Stimulated activated CD8-positive, alpha-beta memory T cell treated with anti-CD3 and anti-CD28 coated beads, Interleukin-2, amount 100 ng/mL, for 48 hours (primary cell): ENCODE results near the gene TYW1B.
"Not testable (repeated sequence)": the region's sequence is repeated elsewhere in the genome, so short reads cannot be mapped to it uniquely, and the experiment has no call there.

Experiments
- DNase-seq, 2 donors: peaks; one replicate each; pipeline ENCODE4 v3.0.0-alpha.2; 2020; ENCODE audit warnings: low read depth in 2 of 2

Gene TYW1B

DNA sequence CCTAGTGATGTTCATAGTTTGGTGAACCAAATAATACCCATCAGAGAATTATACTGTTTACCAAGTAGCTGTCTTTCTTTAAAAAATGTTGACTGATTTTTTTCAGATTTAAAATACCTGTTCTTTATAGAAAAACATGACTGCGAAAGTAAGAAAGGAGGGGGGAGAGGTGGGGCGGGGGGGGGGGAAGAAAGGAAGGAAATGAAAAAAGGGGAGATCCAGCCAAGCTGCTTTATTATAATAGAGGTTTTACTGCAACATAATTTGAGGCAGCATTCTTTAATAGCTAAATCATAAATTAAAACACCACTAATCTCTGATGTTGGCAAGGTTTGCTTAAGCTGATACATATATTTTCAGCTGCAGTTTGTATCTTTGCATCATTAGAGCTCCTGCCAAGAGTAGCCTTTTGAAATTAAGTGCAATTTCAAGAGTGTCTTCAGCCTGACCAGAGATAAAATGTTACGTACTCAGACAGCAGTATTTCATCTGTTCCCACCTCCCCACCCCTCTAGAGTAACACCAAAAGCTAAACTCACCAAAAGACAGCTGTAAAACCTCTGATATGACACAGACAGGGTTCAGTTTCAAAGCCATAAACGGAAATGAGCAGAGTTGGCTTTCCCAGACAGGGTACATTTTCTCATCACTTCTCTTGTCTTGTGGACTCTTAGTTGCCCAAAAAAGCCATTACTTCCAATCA, 202.1 kb downstream of the TYW1B start:
- not testable (repeated sequence) for DNase-seq

DNA sequence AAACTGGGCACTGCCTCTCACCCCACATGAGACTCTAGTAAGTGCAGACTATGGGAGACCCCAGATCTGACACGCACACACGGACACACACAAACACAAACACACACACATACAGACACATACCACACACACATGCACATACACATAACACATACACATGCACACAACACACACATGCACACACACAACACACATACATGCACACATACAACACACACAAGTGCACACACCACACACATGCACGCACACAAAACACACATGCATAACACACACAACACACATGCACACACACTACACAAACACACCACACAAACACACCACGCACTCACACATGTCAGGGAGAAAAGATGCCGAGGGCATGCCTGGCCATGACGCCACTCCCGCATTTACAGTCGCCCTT, 205.5 kb downstream of the TYW1B start:
- DNase-seq: no peak

DNA sequence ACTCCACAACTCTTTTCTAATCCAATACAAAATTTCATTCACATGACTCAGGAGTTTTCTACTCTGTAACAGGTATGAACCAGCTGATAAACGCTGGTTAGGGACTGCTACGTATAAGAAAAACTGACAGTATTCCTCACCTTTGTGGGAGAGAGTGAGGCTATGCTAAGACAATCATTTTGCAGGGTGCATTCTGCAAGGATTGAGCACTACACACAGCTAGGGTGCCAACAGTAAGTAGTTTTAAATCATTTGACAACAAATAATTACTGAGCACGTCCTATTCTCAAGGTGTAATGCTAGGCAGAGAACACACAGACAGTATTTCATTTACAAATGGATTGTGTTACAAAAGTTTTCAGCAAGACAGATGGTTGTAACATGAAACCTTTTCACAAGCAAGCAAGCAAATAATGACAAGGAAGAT, 206.2 kb downstream of the TYW1B start:
- not testable (repeated sequence) for DNase-seq

DNA sequence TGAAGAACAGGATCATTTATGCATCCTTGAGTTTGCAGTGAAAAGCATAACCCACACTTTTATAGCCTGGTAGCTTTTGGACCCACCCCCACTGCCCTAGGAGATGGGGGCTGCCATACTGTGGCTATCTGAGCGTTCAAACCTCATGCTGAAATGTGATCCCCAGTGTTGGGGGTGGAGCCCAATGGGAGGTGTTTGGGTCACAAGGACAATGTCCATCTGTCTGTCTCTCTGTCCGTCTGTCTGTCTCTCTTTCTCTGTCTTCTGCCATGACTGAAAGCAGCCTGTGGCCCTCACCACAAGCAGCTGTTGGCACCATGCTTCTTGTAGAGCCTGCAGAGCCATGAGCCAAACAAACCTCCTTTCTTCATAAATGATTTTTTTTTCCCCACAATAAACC, 207.1 kb downstream of the TYW1B start:
- DNase-seq: not testable (repeated sequence)

DNA sequence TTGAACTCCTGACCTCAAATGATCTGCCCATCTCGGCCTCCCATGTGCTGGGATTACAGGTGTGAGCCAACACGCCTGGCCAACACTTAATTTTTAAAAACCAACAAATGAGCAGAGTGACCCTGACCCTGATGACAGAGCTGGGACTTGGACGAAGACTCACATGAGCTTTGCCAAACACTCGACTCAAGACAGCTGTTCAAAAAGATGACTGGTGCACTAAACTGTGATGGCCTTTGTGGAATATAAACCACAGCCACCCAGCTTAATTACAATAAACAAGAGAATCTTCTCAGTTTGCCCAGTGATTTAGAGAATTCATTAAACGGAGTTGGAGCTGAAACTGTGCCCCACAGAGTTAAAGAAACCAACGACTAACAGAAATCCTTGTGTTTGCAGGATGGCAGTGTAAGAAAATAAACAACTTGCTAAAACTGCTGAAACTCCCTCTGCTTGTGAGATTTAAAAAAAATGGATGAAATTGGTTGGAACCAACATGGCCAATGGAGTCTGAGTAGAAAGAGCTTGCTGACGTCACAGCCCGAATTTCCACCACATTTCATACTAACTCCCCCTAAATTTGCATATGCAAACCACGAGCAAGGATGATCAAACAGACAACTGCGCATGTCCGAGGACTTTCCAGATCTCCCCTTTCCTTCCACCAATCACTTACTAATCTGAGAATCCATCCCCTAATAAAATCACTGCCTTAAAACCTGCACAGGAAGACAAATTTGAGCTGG, 209.4 kb downstream of the TYW1B start:
- DNase-seq: not testable (repeated sequence)

DNA sequence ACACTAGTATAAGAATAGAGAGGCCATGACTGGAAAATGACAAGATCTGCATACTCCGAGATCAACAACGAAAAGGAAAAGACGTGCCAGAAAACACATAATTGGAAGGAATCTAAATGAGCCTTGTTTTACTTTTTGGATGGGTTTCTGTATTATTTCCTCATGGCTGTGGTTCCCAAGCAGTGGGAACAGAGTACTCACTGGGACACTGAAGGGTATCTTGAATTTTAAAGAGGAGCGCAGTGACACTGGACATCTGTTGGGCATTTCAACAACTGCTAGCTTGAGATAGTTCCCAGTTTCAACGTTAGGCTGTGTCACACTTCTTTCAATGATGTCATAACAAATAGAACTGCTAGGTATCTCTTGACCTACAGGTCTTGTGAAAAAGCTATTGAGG, 218.2 kb downstream of the TYW1B start:
- not testable (repeated sequence) for DNase-seq

DNA sequence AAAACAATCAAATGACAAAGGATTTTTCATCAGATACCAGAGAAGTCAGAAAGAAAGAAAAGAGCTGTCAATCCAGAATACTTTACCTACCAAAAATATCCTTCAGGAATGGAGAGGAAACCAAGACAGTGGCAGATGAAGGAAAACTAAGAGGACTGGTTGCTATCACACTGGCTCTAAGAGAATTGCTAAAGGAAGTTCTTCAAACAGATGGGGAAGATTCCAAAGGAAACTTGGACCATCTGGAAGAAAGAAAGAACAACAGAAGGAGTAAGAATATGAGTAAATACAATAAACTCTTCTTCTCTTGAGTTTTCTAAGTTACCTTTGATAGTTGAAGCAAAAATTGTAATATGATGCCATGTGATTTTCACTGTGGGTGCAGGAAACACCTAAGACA, 220.0 kb downstream of the TYW1B start:
- not testable (repeated sequence) for DNase-seq

DNA sequence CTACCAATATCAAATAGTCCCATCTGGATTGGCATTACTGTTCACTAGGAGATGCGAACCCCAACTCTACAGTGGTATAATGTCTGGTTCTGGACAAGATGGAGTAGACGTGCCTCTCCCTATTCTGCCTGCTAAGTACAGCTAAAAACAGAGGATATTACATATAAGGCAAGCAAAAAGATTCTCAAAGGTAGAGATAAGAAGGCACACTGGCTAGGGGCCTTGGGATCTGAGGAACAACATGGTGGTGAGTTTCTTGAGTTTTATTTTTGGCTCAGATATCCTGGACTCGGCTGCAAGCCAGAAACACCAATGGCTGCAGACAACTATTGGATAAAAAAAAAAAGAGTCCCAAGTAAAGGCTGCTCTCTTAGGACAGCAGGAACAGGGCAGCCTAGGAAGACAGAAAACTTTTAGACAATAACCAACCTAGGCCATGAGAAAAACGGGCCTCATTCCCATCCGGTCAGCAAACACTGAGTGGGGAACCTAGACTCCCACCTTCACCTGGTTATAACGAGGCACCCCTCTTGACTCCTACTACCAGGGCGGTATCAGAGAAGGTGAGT, 222.1 kb downstream of the TYW1B start:
- not testable (repeated sequence) for DNase-seq

DNA sequence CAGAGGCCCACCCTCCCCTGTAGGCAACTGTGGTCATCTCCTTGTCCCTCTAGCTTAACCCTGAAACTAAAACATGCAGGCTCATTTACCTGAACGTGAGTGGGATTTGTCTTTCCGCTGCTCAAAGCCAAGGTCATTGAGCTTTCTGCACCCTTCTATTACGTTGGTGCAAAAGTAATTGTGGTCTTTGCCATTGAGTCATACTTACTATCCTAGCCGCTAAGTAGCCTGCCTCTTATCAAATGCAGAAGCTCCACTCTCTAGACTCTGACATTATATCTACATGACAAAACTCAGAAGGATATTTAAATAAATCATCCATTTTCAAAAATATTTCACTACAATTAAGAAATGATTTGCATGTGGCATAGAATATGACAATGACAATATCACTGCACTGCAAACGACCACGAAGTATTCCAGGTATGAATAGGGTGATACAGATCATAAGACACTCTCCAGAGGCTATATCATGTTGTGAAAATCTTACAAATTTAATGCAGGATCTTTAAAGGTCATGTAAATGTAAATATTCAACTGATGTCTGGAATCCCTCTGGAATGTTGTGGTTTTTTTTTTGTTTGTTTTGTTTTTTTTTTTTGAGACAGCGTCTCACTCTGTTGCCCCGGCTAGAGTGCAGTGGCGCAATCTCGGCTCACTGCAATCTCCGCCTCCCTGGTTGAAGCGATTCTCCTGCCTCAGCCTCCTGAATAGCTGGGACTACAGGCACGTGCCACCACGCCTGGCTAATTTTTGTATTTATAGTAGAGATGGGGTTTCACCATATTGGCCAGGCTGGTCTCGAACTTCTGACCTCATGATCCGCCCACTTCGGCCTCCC, 223.0 kb downstream of the TYW1B start:
- DNase-seq: not testable (repeated sequence)

DNA sequence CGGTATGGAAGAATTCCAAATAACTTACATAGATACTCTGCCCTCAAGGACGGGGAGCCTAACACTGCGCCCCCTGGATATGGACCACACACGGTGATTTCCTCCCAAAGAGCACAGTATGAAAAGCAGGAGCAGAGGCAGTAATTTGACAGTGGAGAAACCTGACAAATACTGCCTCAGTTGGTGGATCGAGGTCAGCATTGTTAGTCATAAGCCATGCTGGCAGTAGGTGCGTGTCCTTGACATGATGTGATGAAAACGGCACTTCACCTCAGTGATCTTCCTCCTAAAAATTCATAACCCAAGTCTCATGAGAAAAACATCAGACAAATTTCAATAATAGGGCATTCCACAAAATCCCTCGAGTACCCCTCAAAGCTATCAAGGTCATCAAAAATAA, 224.5 kb downstream of the TYW1B start:
- not testable (repeated sequence) for DNase-seq

DNA sequence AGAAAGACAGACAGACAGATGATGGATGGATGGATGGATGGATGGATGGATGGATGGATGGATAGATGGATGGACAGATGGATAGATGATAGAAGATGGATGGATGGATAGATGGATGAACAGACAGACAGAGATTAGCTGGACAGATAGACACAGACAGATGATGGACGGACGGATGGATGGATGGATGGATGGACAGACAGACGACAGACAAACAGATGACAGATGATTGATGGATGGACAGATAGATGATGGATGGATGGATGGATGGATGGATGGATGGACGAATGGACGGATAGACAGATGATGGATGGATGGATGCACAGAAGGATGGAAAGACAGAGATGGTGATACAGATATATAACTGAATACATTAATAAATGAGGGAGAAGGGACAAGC, 224.9 kb downstream of the TYW1B start:
- no peak for DNase-seq

DNA sequence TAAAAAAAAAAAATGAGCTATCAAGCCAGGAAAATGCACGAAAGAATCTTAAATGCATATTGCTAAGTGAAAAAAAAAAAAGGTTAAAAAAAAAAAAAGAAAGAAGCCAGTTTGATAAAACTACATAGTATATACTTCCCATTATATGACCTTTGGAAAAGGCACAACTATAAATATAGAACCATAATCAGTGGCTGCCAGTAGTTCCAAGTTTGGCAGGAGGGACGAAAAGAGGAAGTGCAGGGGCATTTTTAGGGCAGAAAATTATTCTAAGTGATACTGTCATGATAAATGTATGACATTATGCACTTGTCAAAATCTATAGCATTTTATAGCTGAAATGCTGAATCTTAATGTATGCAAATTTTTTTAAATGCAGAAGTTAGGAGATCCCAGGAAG, 226.3 kb downstream of the TYW1B start:
- not testable (repeated sequence) for DNase-seq

DNA sequence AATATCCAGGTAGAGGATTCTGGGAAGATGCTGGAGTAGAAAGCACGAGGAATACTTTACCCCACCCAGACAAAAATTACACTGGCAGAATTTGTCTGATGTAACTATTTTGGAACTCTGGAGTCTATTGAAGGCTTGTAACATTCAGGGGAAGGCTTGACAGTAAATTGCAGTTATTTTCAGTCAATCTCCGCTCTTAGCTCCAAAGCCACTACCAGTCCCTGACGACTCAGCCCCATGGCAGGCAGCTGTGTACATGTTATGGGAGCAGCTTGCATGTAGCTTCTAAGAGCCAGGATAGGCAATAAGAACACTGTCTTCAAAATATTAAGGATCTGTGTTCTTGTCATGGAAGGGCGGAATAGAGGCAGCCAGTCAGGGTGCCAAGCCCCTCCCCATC, 238.0 kb downstream of the TYW1B start:
- not testable (repeated sequence) for DNase-seq

DNA sequence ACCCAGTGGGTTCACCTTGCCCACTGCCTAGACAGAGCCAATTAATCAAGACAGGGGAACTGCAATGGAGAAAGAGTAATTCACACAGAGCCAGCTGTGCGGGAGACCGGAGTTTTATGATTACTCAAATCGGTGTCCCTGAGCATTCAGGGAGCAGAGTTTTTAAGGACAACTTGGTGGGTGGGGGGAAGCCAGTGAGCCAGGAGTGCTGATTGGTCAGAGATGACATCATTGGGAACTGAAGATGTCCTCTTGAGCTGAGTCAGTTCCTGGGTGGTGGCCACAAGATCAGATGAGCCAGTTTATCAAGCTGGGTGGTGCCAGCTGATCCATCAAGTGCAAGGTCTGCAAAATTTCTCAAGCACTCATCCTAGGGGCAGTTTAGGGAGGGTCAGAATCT, 240.7 kb downstream of the TYW1B start:
- DNase-seq: not testable (repeated sequence)

DNA sequence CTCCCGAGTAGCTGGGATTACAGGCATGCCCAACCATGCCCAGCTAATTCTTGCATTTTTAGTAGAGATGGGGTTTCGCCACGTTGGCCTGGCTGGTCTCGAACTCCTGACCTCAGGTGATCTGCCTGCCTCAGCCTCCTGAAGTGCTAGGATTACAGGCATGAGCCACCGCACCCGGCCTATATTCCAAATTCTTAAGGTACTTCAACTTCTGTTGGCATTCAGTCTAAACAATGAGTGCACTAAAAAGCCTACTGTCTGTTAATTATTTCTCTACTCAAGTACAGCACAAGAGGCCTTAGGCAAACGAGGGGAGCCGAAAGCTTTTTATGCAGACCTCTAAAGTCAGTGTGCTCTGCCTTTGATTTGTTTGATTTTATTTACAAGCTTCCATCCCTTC, 243.4 kb downstream of the TYW1B start:
- not testable (repeated sequence) for DNase-seq

DNA sequence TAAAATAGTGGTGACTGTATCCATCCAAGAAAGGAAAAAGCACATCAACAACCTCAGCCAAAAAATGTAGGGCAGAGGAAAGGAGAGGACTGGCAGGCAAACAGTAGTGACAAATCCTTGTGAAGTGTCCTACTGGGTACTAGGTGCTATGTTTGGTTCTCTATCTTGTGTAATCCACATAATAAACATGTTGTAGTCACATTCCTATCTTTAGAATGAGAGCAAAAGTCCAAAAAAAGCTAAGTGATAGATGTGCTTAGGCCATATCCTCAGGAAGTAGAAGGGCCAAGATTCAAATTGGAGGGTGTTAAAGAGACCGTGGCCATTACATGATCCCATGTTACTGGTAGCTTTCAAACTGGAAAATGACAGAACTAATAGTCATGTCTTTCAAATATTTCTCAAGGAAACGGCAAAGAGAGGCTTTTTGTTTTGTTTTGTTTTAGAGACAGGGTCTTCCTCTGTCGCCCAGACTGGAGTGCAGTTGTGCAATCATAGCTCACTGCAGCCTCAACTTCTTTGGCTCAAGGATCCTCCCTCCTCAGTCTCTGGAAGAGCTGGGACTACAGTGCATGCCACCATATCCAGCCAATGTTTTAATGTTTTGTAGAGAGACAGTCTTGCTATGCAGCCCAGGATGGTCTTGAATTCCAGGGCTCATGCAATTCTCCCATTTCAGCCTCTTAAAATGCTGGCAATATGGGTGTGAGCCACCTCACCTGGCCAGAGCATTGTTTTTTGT, 244.2 kb downstream of the TYW1B start:
- DNase-seq: not testable (repeated sequence)

DNA sequence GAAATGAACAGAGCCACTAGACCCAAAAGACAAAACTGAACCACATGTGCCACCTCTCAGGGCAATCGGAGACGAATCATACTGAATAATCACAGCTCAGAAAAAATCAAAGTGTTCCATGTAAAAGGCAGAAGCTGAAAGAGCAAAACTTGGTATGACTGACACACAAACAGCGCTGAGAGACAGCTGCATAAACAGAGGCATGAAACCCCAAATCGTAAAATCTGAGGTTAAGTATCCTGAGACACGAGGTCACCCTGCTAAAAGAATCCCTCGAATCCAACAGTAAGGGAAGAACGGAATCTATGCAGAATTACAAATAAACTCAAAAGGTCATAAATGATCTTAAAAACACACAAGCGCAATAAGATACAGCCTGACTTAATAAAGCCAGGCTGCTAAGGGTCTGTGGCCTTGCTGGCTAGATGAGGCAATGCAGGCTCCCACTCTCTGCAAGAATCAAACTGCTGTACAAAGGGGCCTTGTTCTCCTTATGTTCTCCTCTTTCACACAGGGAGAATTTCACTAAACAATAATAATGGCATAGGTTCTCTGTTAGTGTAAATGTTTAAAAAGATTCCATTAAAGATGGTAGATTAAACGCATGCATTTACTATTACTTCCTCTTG, 247.7 kb downstream of the TYW1B start:
- DNase-seq: not testable (repeated sequence)

DNA sequence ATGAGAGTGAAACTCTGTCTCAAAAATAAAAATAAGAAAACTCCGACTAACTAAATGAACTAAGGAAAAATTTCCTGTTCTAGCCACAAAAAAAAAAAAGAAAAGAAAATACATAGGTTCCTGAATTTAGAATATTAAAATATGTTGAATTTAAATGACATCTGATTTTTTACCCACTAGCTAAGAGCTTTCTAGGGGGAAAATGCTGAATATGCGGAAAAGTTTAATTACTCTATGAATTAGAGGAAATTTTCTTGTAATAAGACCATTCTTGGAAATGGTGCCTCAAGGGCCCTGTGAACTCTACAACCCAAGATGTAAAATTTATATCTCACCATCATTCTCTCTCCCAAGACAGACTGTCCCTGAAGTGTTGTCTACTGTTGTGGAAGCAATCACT, 250.9 kb downstream of the TYW1B start:
- no peak for DNase-seq

DNA sequence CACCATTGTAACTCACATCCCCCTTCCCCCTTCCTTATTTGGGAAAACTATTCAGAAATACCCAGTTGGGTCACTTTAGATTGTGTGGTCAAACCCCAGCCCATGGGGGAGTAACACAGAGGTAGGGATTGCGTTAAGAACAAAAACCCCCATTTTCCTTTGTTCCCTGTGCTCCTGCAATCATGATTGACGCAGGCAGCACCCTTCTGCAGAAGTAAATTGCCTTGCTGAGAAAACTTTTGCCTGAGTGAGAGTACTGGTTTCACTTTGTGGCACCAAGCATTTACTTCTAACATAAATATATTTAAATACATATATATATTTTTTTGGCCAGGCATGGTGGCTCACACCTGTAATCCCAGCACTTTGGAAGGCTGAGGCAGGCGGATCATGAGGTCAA, 266.0 kb downstream of the TYW1B start:
- not testable (repeated sequence) for DNase-seq

DNA sequence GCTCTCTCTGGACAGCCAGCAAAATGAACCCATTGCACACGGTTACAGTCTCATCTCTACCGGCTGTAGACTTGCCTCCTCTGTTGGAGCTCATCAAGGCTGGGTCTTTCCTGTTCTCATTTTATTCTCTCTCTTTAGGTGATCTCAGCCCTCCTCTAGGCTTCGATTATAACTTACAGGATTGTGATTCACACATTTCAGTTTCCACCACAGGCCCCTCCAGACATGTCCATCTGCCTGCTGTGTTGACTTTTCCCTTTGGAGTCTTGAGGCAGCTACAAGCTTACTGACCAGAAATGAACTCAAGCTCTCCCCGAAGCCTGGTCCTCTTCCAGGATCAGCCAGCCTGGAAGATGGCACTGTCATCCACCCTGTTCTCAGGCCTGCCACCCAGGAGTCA, 268.5 kb downstream of the TYW1B start:
- not testable (repeated sequence) for DNase-seq

DNA sequence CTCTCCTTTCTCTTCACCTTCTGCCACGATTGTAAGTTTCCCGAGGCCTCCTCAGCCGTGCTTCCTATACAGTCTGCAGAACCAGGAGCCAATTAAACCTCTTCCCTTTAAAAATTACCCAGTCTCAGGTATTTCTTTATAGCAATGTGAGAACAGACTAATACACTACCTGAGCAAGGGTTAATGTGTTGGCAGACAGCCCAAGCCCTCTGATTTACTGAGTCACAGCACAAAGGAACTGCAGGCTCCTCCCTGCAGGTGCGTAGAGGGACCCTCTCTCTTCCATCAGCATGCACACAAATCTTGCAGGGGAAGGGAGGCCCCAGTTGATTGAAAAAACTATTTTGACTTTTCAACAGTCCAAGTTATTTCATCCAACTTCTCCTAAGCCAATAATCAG, 271.3 kb downstream of the TYW1B start:
- DNase-seq: not testable (repeated sequence)
